ENCODE results near the gene GNAI3. TPM values are rescaled to one million over a fixed set of nuclear protein-coding genes. Genes with fewer than 3 reads are reported as not detected.
A peak's percentile ranks its signal among the peaks of the same experiment; 100 is the strongest.

The GNAI3 gene
- polyA plus RNA-seq (2013, experiment 1 of 2), result 6.2 TPM
- polyA plus RNA-seq (2013, experiment 2 of 2), result 6.5 TPM

DNA sequence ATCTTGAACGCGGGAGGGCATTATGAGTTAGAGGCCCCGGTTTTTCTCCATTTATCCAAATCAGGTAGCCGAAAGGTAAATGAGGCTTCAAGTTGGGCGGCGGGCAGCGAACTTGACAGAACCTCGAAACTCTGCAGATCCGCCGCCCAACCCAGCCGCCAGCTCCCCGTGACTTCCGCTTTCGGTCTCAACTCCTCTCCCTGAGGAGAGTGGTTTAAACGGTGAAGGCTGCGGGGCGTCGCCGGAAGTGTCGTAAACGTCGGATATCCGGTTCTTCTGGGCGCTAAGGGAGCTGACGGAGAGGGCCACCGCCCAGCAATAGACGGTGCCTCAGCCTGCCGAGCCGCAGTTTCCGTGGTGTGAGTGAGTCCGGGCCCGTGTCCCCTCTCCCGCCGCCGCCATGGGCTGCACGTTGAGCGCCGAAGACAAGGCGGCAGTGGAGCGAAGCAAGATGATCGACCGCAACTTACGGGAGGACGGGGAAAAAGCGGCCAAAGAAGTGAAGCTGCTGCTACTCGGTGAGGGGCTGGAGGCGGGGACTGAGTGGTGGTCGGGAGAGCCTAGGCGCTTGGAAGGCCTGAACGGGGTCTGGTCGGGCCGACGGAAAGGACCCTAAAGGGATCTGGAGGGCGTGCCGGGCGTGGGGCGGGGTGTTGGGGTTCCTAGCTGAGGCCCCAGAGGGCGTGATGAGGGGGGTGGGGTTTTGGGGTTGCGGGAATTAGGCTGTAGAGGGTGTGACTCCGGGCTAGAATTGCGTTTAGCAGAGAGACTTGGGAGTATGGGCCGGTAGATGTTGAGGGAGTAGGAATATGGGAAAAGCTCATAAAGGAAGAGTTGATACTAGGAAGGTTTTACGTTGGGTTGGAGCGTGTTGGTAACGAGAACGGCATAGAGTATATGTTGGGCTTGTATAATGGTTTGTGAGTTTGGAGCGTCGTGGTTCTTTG, at the start of gene GNAI3:
GNAI3 (plus strand) TSS at position 295 of the 947 bp plus-strand sequence; CDS start at position 401, 106 bp downstream.
- Histone ChIP-seq H2AK5ac (ENCODE audit: low read length) (no peak within 1 kb of the TSS), H3K4me2 (ENCODE audit: low read length) (peak within 1 kb of the TSS; percentile 79), H3K56ac (ENCODE audit: low read length) (peak within 1 kb of the TSS; percentile 100), H2BK15ac (replicated peaks; ENCODE audit: low read depth) (no peak within 1 kb of the TSS), H3K9ac (ENCODE audit: low read length) (peak within 1 kb of the TSS; percentile 90), H3K18ac (ENCODE audit: low read length) (no peak within 1 kb of the TSS), H3K23ac (ENCODE audit: low read length) (no peak within 1 kb of the TSS), H4K8ac (ENCODE audit: low read depth, low read length) (no peak within 1 kb of the TSS), H3K27me3 (ENCODE audit: insufficient read depth, low read length, poor library complexity) (no peaks in the 10 kb centered on the region), H3K79me2 (ENCODE audit: control insufficient read depth, insufficient read depth, low read length) (peaks cover 36% of the 10 kb centered on the region), H3K36me3 (ENCODE audit: control insufficient read depth, insufficient read depth, low read length) (no peaks in the 10 kb centered on the region), H3K27ac (ENCODE audit: low read depth, low read length) (peak within 1 kb of the TSS; percentile 52), H2BK5ac (ENCODE audit: low read length) (peak within 1 kb of the TSS; percentile 92), H3K79me1 (ENCODE audit: low read length) (peaks cover 2% of the 10 kb centered on the region), H3K4ac (ENCODE audit: low read depth, low read length) (peak within 1 kb of the TSS; percentile 79), H3K4me3 (ENCODE audit: low read length) (peak within 1 kb of the TSS; percentile 94), H3K4me1 (ENCODE audit: control insufficient read depth, low read depth, low read length) (no peaks in the 10 kb centered on the region), H2BK120ac (ENCODE audit: low read depth, low read length) (no peak within 1 kb of the TSS), H4K5ac (ENCODE audit: low read length) (no peak within 1 kb of the TSS)
- DNase-seq, result peak; percentile 98
- no CpG with 5 or more reads among the region's 68 CpGs for WGBS (ENCODE audit: extremely low coverage, insufficient coverage, low lambda C conversion rate)

DNA sequence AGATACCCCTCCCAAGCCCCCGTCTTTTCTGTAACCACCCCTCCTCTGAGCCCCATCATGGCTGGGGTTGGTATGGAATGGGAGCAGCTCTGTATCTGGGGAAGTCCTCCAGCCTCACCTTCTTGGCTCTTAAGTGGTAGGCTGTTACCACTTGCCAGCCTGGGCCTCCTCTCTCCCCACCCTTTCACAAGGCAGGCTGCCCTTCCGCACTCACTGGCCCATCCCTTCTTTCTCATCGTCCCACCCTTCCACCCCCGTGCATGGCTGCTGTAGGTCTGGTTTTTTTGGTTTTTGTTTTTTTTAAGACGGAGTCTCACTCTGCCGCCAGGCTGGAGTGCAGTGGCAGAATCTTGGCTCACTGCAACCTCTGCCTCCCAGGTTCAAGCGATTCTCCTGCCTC, 49.3 kb upstream of the GNAI3 start:
- H3K27ac ChIP-seq (ENCODE audit: low read depth, low read length), result no peak overlapping the region

DNA sequence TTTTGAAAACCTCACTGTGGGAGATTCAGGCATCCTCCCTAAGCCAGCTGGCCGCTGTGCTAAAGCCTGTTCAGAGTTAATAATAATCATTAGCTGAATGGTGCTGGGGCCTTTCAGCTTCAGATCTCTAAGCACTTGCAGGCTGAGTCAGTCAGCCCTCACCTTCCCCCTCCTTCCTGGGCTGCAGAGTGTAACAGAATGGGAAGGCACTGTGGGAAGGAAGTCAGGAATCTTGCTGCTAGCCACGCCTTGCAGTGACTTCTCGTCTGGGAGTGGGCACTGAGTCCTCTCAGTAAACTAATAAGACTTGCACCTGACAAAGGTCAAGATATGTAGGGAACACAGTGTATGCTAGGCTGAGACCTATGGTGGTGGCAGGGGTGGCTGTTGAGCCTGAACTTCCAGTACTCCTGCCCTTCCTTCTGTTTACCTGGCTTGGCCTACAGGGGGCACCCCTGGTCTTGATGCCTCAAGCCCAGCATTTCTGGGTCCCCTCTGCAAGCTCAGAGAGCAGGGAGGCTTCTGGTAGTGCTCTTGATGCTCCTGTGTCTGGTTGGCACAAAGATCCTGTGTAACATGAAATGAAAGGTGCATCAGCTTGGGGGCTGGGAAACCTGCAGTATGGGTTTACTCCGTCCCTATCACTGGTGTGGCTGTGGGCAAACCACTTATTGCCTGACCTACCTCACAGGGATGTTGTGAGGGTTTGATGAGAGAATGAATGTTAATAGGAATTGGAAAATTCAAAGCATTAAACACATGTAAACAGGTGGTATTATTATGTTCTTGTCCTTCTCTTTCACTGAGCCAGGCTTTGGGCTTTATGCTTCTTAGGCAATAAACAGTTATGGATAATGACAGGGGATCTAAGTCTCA, 48.5 kb upstream of the GNAI3 start:
- peaks cover under 1% of the 10 kb centered on the region for H3K79me1 ChIP-seq (ENCODE audit: low read length)
- H2AK5ac ChIP-seq (ENCODE audit: low read length), result no peak overlapping the region
- no peak overlapping the region for H4K8ac ChIP-seq (ENCODE audit: low read depth, low read length)
- H3K27me3 ChIP-seq (ENCODE audit: insufficient read depth, low read length, poor library complexity), result no peaks in the 10 kb centered on the region
- WGBS (ENCODE audit: extremely low coverage, insufficient coverage, low lambda C conversion rate), result no CpG with 5 or more reads among the region's 4 CpGs
- no peak overlapping the region for H3K18ac ChIP-seq (ENCODE audit: low read length)
- no peaks in the 10 kb centered on the region for H3K79me2 ChIP-seq (ENCODE audit: control insufficient read depth, insufficient read depth, low read length)
- H2BK5ac ChIP-seq (ENCODE audit: low read length), result no peak overlapping the region
- H3K23ac ChIP-seq (ENCODE audit: low read length), result no peak overlapping the region
- no peak overlapping the region for H3K9ac ChIP-seq (ENCODE audit: low read length)
- H3K4me2 ChIP-seq (ENCODE audit: low read length), result no peak overlapping the region
- H3K4me3 ChIP-seq (ENCODE audit: low read length), result no peak overlapping the region
- H3K4ac ChIP-seq (ENCODE audit: low read depth, low read length), result no peak overlapping the region
- DNase-seq, result peak; percentile 81
- H4K5ac ChIP-seq (ENCODE audit: low read length), result no peak overlapping the region
- no peak overlapping the region for H2BK120ac ChIP-seq (ENCODE audit: low read depth, low read length)
- H3K4me1 ChIP-seq (ENCODE audit: control insufficient read depth, low read depth, low read length), result peaks cover 2% of the 10 kb centered on the region
- no peak overlapping the region for H3K56ac ChIP-seq (ENCODE audit: low read length)
- no peak overlapping the region for H2BK15ac ChIP-seq (replicated peaks; ENCODE audit: low read depth)
- no peak overlapping the region for H3K27ac ChIP-seq (ENCODE audit: low read depth, low read length)
- H3K36me3 ChIP-seq (ENCODE audit: control insufficient read depth, insufficient read depth, low read length), result no peaks in the 10 kb centered on the region

More for the DNA sequence above, 49.3 kb upstream of the GNAI3 start:
- Histone ChIP-seq H3K79me2 (ENCODE audit: control insufficient read depth, insufficient read depth, low read length) (no peaks in the 10 kb centered on the region), H3K9ac (ENCODE audit: low read length) (no peak overlapping the region), H3K27me3 (ENCODE audit: insufficient read depth, low read length, poor library complexity) (no peaks in the 10 kb centered on the region), H3K4me1 (ENCODE audit: control insufficient read depth, low read depth, low read length) (peaks cover 2% of the 10 kb centered on the region), H2BK120ac (ENCODE audit: low read depth, low read length) (no peak overlapping the region), H2BK15ac (replicated peaks; ENCODE audit: low read depth) (no peak overlapping the region), H3K79me1 (ENCODE audit: low read length) (peaks cover 2% of the 10 kb centered on the region), H3K23ac (ENCODE audit: low read length) (no peak overlapping the region), H2AK5ac (ENCODE audit: low read length) (no peak overlapping the region), H4K5ac (ENCODE audit: low read length) (no peak overlapping the region), H2BK5ac (ENCODE audit: low read length) (no peak overlapping the region), H3K56ac (ENCODE audit: low read length) (no peak overlapping the region), H4K8ac (ENCODE audit: low read depth, low read length) (no peak overlapping the region), H3K4me3 (ENCODE audit: low read length) (no peak overlapping the region), H3K36me3 (ENCODE audit: control insufficient read depth, insufficient read depth, low read length) (no peaks in the 10 kb centered on the region), H3K4ac (ENCODE audit: low read depth, low read length) (no peak overlapping the region), H3K18ac (ENCODE audit: low read length) (no peak overlapping the region), H3K4me2 (ENCODE audit: low read length) (no peak overlapping the region)
- WGBS (ENCODE audit: extremely low coverage, insufficient coverage, low lambda C conversion rate), result no CpG with 5 or more reads among the region's 7 CpGs
- DNase-seq, result no peak

DNA sequence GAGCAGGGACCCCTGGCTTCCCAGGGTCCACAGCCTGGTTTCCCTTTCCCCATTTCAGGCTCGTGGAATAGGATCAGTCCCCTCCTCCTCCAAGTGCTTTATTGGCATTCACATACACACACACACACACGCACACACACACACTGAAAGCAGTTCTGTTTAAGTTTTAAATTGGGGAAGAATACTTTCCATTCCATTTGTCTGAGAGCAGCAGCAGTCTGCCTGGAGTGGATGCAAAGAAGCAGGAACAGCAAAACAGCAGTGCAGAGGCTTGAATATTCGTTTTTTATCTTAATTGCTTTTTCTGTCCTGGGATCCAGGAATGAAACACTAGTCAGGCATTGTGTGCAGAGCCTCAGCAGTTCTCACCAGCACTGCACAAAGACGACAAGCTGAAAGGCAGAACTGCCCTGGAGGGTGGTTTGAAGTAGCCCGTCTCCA, 47.5 kb upstream of the GNAI3 start:
- Histone ChIP-seq H3K9ac (ENCODE audit: low read length) (no peak overlapping the region), H3K27me3 (ENCODE audit: insufficient read depth, low read length, poor library complexity) (no peaks in the 10 kb centered on the region), H3K79me1 (ENCODE audit: low read length) (no peaks in the 10 kb centered on the region), H3K18ac (ENCODE audit: low read length) (no peak overlapping the region), H3K4ac (ENCODE audit: low read depth, low read length) (no peak overlapping the region), H2BK15ac (replicated peaks; ENCODE audit: low read depth) (no peak overlapping the region), H4K5ac (ENCODE audit: low read length) (no peak overlapping the region), H3K23ac (ENCODE audit: low read length) (no peak overlapping the region), H3K4me1 (ENCODE audit: control insufficient read depth, low read depth, low read length) (peaks cover 2% of the 10 kb centered on the region), H3K79me2 (ENCODE audit: control insufficient read depth, insufficient read depth, low read length) (no peaks in the 10 kb centered on the region), H4K8ac (ENCODE audit: low read depth, low read length) (no peak overlapping the region), H3K56ac (ENCODE audit: low read length) (no peak overlapping the region), H2BK120ac (ENCODE audit: low read depth, low read length) (no peak overlapping the region), H3K36me3 (ENCODE audit: control insufficient read depth, insufficient read depth, low read length) (no peaks in the 10 kb centered on the region), H3K27ac (ENCODE audit: low read depth, low read length) (no peak overlapping the region), H2BK5ac (ENCODE audit: low read length) (no peak overlapping the region), H2AK5ac (ENCODE audit: low read length) (no peak overlapping the region), H3K4me3 (ENCODE audit: low read length) (no peak overlapping the region), H3K4me2 (ENCODE audit: low read length) (no peak overlapping the region)
- DNase-seq, result no peak
- WGBS (ENCODE audit: extremely low coverage, insufficient coverage, low lambda C conversion rate), result no CpG with 5 or more reads among the region's 5 CpGs

DNA sequence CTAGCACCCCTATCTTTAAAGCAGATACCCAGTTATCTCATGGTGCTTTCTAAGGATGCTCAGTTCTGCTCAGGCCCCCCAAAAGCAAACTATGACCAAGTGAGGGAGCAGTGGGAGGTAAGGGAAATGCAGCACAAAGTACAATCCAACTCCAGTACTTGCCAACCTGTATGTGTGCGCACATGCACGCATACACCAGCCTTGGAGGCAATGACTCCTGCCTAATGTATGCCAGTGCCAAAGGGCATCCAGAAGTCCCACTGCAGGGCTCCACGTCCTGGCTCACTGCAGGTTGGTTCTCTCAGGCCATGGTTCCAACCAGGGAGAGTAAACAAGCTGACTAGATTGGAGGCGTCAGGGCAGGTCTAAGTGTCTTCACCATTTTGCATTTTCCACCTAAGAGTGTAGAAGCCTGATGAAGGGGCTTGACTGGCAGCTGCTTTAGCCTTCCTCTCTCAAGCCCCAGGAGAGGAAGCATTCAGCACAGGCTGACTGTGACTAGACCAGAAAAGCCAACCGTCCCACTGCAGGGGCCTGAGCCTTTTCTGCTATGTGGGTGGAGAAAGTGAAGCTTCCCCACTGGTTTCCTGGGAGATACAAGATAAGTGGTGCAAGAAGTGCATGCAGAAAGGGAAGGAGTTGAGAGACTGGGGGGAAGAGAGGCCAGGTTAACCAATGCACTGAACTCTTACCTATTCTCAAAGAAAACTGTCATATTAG, 46.6 kb upstream of the GNAI3 start:
- no CpG with 5 or more reads among the region's 5 CpGs for WGBS (ENCODE audit: extremely low coverage, insufficient coverage, low lambda C conversion rate)
- Histone ChIP-seq H3K23ac (ENCODE audit: low read length) (no peak overlapping the region), H2BK120ac (ENCODE audit: low read depth, low read length) (no peak overlapping the region), H3K36me3 (ENCODE audit: control insufficient read depth, insufficient read depth, low read length) (no peaks in the 10 kb centered on the region), H2BK5ac (ENCODE audit: low read length) (no peak overlapping the region), H3K79me2 (ENCODE audit: control insufficient read depth, insufficient read depth, low read length) (no peaks in the 10 kb centered on the region), H2AK5ac (ENCODE audit: low read length) (no peak overlapping the region), H4K5ac (ENCODE audit: low read length) (no peak overlapping the region), H4K8ac (ENCODE audit: low read depth, low read length) (no peak overlapping the region), H3K79me1 (ENCODE audit: low read length) (no peaks in the 10 kb centered on the region), H2BK15ac (replicated peaks; ENCODE audit: low read depth) (no peak overlapping the region), H3K27me3 (ENCODE audit: insufficient read depth, low read length, poor library complexity) (no peaks in the 10 kb centered on the region), H3K18ac (ENCODE audit: low read length) (no peak overlapping the region), H3K9ac (ENCODE audit: low read length) (no peak overlapping the region), H3K4me3 (ENCODE audit: low read length) (no peak overlapping the region), H3K4ac (ENCODE audit: low read depth, low read length) (no peak overlapping the region), H3K4me1 (ENCODE audit: control insufficient read depth, low read depth, low read length) (peaks cover 2% of the 10 kb centered on the region), H3K4me2 (ENCODE audit: low read length) (no peak overlapping the region), H3K27ac (ENCODE audit: low read depth, low read length) (no peak overlapping the region), H3K56ac (ENCODE audit: low read length) (no peak overlapping the region)
- DNase-seq, result no peak
